Immature natural killer cell (primary cell): ENCODE data around the gene EPN1. TPM values are rescaled to one million over a fixed set of nuclear protein-coding genes. Genes with fewer than 3 reads are reported as not detected.

Experiments used
- DNase-seq, 3 donors: peaks; one replicate each; pipeline ENCODE4 v3.0.0; 2022; ENCODE audit warnings: mixed read lengths in 1 of 3
- H3K27ac Mint-ChIP-seq, 6 donors: one replicate each; pipeline ENCODE4 v1.8.0; 2020; ENCODE audit warnings: mixed read lengths in 6 of 6, mild to moderate bottlenecking in 5 of 6, inconsistent platforms in 4 of 6, moderate library complexity in 3 of 6
- H3K27me3 Mint-ChIP-seq, 3 donors: one replicate each; pipeline ENCODE4 v1.8.0; 2020 to 2021; ENCODE audit warnings: low read depth in 3 of 3, mild to moderate bottlenecking in 3 of 3, mixed read lengths in 3 of 3, moderate library complexity in 3 of 3, inconsistent platforms in 1 of 3
- H3K36me3 Mint-ChIP-seq, 3 donors: one replicate each; pipeline ENCODE4 v1.8.0; 2020; ENCODE audit warnings: mixed read lengths in 3 of 3, inconsistent platforms in 2 of 3, mild to moderate bottlenecking in 2 of 3
- H3K4me1 Mint-ChIP-seq, 2 donors: one replicate each; pipeline ENCODE4 v1.8.0; 2020; ENCODE audit warnings: inconsistent platforms in 2 of 2, mild to moderate bottlenecking in 2 of 2, mixed read lengths in 2 of 2, moderate library complexity in 1 of 2
- H3K4me3 Mint-ChIP-seq, 5 donors: one replicate each; pipeline ENCODE4 v1.8.0; 2020; ENCODE audit warnings: mild to moderate bottlenecking in 5 of 5, mixed read lengths in 5 of 5, inconsistent platforms in 3 of 5, moderate library complexity in 3 of 5
- H3K9me3 Mint-ChIP-seq, 6 donors: one replicate each; pipeline ENCODE4 v1.8.0; 2020; ENCODE audit warnings: mild to moderate bottlenecking in 6 of 6, mixed read lengths in 6 of 6, inconsistent platforms in 4 of 6, moderate library complexity in 3 of 6
- polyA plus RNA-seq, 3 donors: library from polyadenylated mRNA; unstranded; fragments of 300-500 nt; fragmentation: Illumina TruSeq; gene quantifications; one replicate each; pipeline ENCODE4 v1.2.3, GENCODE V29; 2021

EPN1 gene
- polyA plus RNA-seq, 3 donors from 2014 or later = 3.0 to 15.3 (median 3.7) TPM

- Mint-ChIP-seq H3K27ac (peak overlapping the region in 1 of 6 donors; percentile 28), H3K27me3 (peaks cover under 1 to 9% (median 5%) of the 10 kb centered on the region in 3 donors), H3K9me3 (no peaks in the 10 kb centered on the region), H3K4me1 (peaks cover 37 to 44% of the 10 kb centered on the region in 2 donors), H3K36me3 (no peaks in the 10 kb centered on the region), H3K4me3 (peak overlapping the region in 1 of 5 donors; percentile 42)
- no peak for DNase-seq
Observed at GRCh38 chr19:55680339-55681130, 5.5 kb downstream of the EPN1 start.

- Mint-ChIP-seq H3K27ac (no peak overlapping the region), H3K36me3 (no peaks in the 10 kb centered on the region), H3K27me3 (peaks cover 0 to 5% (median 2%) of the 10 kb centered on the region in 3 donors), H3K9me3 (no peaks in the 10 kb centered on the region), H3K4me3 (no peak overlapping the region), H3K4me1 (peaks cover 34 to 35% of the 10 kb centered on the region in 2 donors)
- DNase-seq = no peak
Observed at GRCh38 chr19:55681131-55682092, 6.4 kb downstream of the EPN1 start.

GRCh38 chr19:55683449-55684261 lies 8.6 kb downstream of the EPN1 start:
- no peak for DNase-seq
- Mint-ChIP-seq H3K27me3 (peaks cover 0 to 4% (median 0%) of the 10 kb centered on the region in 3 donors), H3K4me1 (peaks cover 13 to 17% of the 10 kb centered on the region in 2 donors), H3K36me3 (no peaks in the 10 kb centered on the region), H3K9me3 (no peaks in the 10 kb centered on the region), H3K4me3 (no peak overlapping the region), H3K27ac (no peak overlapping the region)

- no peaks in the 10 kb centered on the region for H3K27me3 Mint-ChIP-seq
- no peaks in the 10 kb centered on the region for H3K9me3 Mint-ChIP-seq
- no peak for DNase-seq
- no peak overlapping the region for H3K27ac Mint-ChIP-seq
- peaks cover 11 to 13% of the 10 kb centered on the region in 2 donors for H3K4me1 Mint-ChIP-seq
- no peaks in the 10 kb centered on the region for H3K36me3 Mint-ChIP-seq
- H3K4me3 Mint-ChIP-seq = no peak overlapping the region
Observed at GRCh38 chr19:55684946-55685681, 10.1 kb downstream of the EPN1 start.

- Mint-ChIP-seq H3K27me3 (no peaks in the 10 kb centered on the region), H3K27ac (no peak overlapping the region), H3K4me3 (no peak overlapping the region), H3K9me3 (no peaks in the 10 kb centered on the region), H3K36me3 (no peaks in the 10 kb centered on the region), H3K4me1 (peaks cover 11 to 13% of the 10 kb centered on the region in 2 donors)
- no peak for DNase-seq
Observed at GRCh38 chr19:55685776-55686175, 10.8 kb downstream of the EPN1 start.

GRCh38 chr19:55686311-55687050 lies 11.5 kb downstream of the EPN1 start:
- peaks cover 11 to 13% of the 10 kb centered on the region in 2 donors for H3K4me1 Mint-ChIP-seq
- no peak overlapping the region for H3K4me3 Mint-ChIP-seq
- H3K36me3 Mint-ChIP-seq = no peaks in the 10 kb centered on the region
- no peaks in the 10 kb centered on the region for H3K9me3 Mint-ChIP-seq
- H3K27ac Mint-ChIP-seq = no peak overlapping the region
- no peaks in the 10 kb centered on the region for H3K27me3 Mint-ChIP-seq
- DNase-seq = no peak

- H3K27me3 Mint-ChIP-seq = no peaks in the 10 kb centered on the region
- DNase-seq = no peak
- H3K36me3 Mint-ChIP-seq = no peaks in the 10 kb centered on the region
- no peak overlapping the region for H3K4me3 Mint-ChIP-seq
- H3K27ac Mint-ChIP-seq = peak overlapping the region in 1 of 6 donors; percentile 74
- H3K9me3 Mint-ChIP-seq = no peaks in the 10 kb centered on the region
- H3K4me1 Mint-ChIP-seq = peaks cover 11 to 13% of the 10 kb centered on the region in 2 donors
Observed at GRCh38 chr19:55687281-55688201, 12.5 kb downstream of the EPN1 start.

- no peak for DNase-seq
- peak overlapping the region in 1 of 6 donors; percentile 45 for H3K27ac Mint-ChIP-seq
- peaks cover 0 to 5% (median 0%) of the 10 kb centered on the region in 3 donors for H3K36me3 Mint-ChIP-seq
- no peaks in the 10 kb centered on the region for H3K9me3 Mint-ChIP-seq
- peaks cover 10 to 12% of the 10 kb centered on the region in 2 donors for H3K4me1 Mint-ChIP-seq
- no peaks in the 10 kb centered on the region for H3K27me3 Mint-ChIP-seq
- no peak overlapping the region for H3K4me3 Mint-ChIP-seq
Observed at GRCh38 chr19:55688422-55689218, 13.6 kb downstream of the EPN1 start.

GRCh38 chr19:55689411-55690108 lies 14.5 kb downstream of the EPN1 start:
- peaks cover 5 to 6% of the 10 kb centered on the region in 2 donors for H3K4me1 Mint-ChIP-seq
- H3K27me3 Mint-ChIP-seq = no peaks in the 10 kb centered on the region
- DNase-seq = no peak
- no peak overlapping the region for H3K27ac Mint-ChIP-seq
- no peaks in the 10 kb centered on the region for H3K9me3 Mint-ChIP-seq
- H3K36me3 Mint-ChIP-seq = peaks cover 0 to 7% (median 0%) of the 10 kb centered on the region in 3 donors
- no peak overlapping the region for H3K4me3 Mint-ChIP-seq

GRCh38 chr19:55690109-55690768 lies 15.2 kb downstream of the EPN1 start:
- Mint-ChIP-seq H3K27me3 (no peaks in the 10 kb centered on the region), H3K4me1 (peaks cover 0 to 6% of the 10 kb centered on the region in 2 donors), H3K4me3 (no peak overlapping the region), H3K27ac (no peak overlapping the region), H3K36me3 (peaks cover 0 to 7% (median 0%) of the 10 kb centered on the region in 3 donors), H3K9me3 (no peaks in the 10 kb centered on the region)
- no peak for DNase-seq
